Lower leg skin (tissue), 4 donors: ENCODE measurements around the gene PLEKHM3. TPM values are rescaled to one million over a fixed set of nuclear protein-coding genes. Genes with fewer than 3 reads are reported as not detected.
A peak's percentile ranks its signal among the peaks of the same experiment; 100 is the strongest.

ENCODE experiments used
- DNase-seq, 2 donors: peaks; one replicate each; pipeline ENCODE4 v3.0.0-alpha.2; 2019; ENCODE audit warnings: low spot score in 2 of 2
- H3K4me3 ChIP-seq: fragments of 200-600 bp; sonication (generic); 2 replicates; pipeline ENCODE4 v1.5.1; 2017; ENCODE audit warnings: mild to moderate bottlenecking, low read depth; ENCODE audit not compliant: poor library complexity, severe bottlenecking
- POLR2A ChIP-seq, 2 donors: fragments of 450-650 bp; IDR thresholded peaks; one replicate each; pipeline ENCODE4 v1.6.1; 2016 to 2017; ENCODE audit warnings: antibody characterized with exemption in 2 of 2, mild to moderate bottlenecking in 1 of 2, moderate library complexity in 1 of 2
- WGBS, 2 donors: methylation state at CpG; one replicate each; pipeline ENCODE4 v1.1.5; 2018; 5-methylcytosine and 5-hydroxymethylcytosine counted together
- intact Hi-C: fragments of 100-400 bp; cut with DNase I; formaldehyde crosslinking; loops from one replicate; pipeline ENCODE4 v1.15.0; 2023; ENCODE audit warnings: low total_unique reads
- total RNA-seq, 4 donors: library from RNA; depleted of rRNA; stranded (reverse); fragments of >200 nt; gene quantifications; one replicate each; pipeline ENCODE4 v1.1.0, GENCODE V29; 2016
- TF ChIP-seq, protein P1 (sequence below), 3 donors: fragments of 450-650 bp; IDR thresholded peaks; one replicate each; pipeline ENCODE4 v1.5.1; 2016; ENCODE audit warnings: antibody characterized with exemption in 3 of 3, mild to moderate bottlenecking in 3 of 3, moderate library complexity in 2 of 3

The PLEKHM3 gene
- total RNA-seq, 4 donors from 2014 or later: 18.3 to 22.2 (median 19.4) TPM

GRCh38 chr2:208034503-208035140 is 9.3 kb upstream of the PLEKHM3 start:
- intact Hi-C loops: loop anchor here (5.0 kb wide), 1 partner anchor 287 kb away; no protein-coding TSS in a partner anchor
- WGBS, 2 donors: 88% methylated on average over 4 of the region's 4 CpGs
- no peak overlapping the region for H3K4me3 ChIP-seq
- no peak for DNase-seq
- TF ChIP-seq, protein P1, sequence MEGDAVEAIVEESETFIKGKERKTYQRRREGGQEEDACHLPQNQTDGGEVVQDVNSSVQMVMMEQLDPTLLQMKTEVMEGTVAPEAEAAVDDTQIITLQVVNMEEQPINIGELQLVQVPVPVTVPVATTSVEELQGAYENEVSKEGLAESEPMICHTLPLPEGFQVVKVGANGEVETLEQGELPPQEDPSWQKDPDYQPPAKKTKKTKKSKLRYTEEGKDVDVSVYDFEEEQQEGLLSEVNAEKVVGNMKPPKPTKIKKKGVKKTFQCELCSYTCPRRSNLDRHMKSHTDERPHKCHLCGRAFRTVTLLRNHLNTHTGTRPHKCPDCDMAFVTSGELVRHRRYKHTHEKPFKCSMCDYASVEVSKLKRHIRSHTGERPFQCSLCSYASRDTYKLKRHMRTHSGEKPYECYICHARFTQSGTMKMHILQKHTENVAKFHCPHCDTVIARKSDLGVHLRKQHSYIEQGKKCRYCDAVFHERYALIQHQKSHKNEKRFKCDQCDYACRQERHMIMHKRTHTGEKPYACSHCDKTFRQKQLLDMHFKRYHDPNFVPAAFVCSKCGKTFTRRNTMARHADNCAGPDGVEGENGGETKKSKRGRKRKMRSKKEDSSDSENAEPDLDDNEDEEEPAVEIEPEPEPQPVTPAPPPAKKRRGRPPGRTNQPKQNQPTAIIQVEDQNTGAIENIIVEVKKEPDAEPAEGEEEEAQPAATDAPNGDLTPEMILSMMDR (IDR thresholded peaks at IDR 0.05): no peak
- TF ChIP-seq POLR2A (IDR thresholded peaks at IDR 0.05): no peak

DNA sequence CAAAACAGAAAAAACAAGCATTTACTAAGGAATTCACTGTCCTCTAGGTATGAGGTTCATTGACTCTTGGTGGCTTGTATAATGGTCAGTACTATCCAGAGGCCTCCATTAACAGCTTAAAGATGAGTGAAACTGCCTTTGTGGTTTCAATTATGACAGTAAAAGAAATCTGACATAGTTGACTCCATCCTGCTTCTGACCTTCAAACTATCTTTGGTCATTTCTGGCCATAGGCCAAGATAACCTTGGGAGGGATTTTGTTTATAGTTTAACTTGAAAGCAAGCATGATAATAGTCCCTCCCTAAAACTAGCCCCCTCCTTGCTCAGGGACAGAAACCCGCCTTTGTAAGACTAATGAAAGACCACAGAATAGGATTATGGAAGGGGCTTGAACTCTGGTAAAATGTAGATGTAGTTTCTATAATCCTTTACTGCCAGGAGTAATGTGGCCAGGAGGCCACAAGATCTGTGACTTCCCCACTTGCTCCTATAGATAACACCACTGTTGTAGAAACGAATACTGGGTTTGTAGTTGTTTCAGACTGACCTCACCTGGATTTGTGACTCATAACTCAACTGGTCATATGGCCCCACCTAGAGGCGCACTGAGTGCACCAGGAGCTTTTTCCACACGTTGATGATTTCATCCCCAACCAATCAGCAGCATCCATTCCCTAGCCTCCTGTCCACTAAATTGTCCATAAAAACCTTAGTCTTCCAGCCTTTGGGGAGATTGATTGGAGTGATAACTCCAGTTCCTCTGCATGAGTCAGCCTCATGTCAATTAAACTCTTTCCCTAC is 8.6 kb upstream of the PLEKHM3 start:
- no peak for TF ChIP-seq POLR2A (IDR thresholded peaks at IDR 0.05)
- TF ChIP-seq, protein P1 (IDR thresholded peaks at IDR 0.05): no peak
- H3K4me3 ChIP-seq: no peak overlapping the region
- 66 to 70% methylated on average over 4 of the region's 4 CpGs for WGBS, 2 donors
- intact Hi-C loops: no loop called here
- DNase-seq: no peak

- WGBS, 2 donors: 51 to 61% methylated on average over 7 of the region's 7 CpGs
- intact Hi-C loops: no loop called here
- DNase-seq: no peak
- TF ChIP-seq POLR2A (IDR thresholded peaks at IDR 0.05): no peak
- TF ChIP-seq, protein P1 (IDR thresholded peaks at IDR 0.05): no peak
- no peak overlapping the region for H3K4me3 ChIP-seq
Measured at GRCh38 chr2:208031608-208032019, 6.3 kb upstream of the PLEKHM3 start.

DNA sequence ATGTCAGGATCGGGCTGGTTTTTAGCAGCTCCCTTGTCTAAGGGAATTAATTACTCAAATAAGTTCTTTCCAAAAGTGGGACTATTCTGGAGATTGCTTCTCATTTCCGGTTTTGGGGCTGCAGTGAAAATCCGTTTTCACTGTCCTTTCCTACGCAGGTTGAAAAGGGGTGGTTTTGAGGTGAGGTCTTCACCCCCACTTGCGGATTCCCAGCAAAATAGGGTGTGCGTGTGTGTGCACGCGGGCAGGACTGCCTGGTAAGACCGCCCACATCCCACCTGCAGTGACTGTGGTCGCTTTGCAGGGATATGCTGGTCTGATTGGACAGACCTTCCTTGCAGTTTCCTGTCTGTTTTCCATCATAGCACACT is 472 bp upstream of the PLEKHM3 start:
- no peak for DNase-seq
- TF ChIP-seq, protein P1 (IDR thresholded peaks at IDR 0.05): no peak
- TF ChIP-seq POLR2A (IDR thresholded peaks at IDR 0.05): no peak
- peak overlapping the region; percentile 79 for H3K4me3 ChIP-seq
- 32 to 33% methylated on average over 10 of the region's 10 CpGs for WGBS, 2 donors
- intact Hi-C loops: no loop called here

GRCh38 chr2:208024091-208024490 is 1.2 kb downstream of the PLEKHM3 start:
- WGBS, 2 donors: 95 to 96% methylated on average over 3 of the region's 3 CpGs
- intact Hi-C loops: no loop called here

More at GRCh38 chr2:208024091-208024490, 1.2 kb downstream of the PLEKHM3 start:
- TF ChIP-seq, protein P1 (IDR thresholded peaks at IDR 0.05): no peak
- no peak for TF ChIP-seq POLR2A (IDR thresholded peaks at IDR 0.05)
- H3K4me3 ChIP-seq: no peak overlapping the region
- DNase-seq: no peak
